ENCODE measurements around the gene HEBP1. TPM values are rescaled to one million over a fixed set of nuclear protein-coding genes. Genes with fewer than 3 reads are reported as not detected.

HEBP1 gene
- total RNA-seq, 1 donor from 2014 or later, result 20.5 TPM

GRCh38 chr12:12990700-12991468 is 9.2 kb downstream of the HEBP1 start:
- peak; percentile 11 to 28 for DNase-seq (ENCODE audit: low read depth in 2 of 2)

DNA sequence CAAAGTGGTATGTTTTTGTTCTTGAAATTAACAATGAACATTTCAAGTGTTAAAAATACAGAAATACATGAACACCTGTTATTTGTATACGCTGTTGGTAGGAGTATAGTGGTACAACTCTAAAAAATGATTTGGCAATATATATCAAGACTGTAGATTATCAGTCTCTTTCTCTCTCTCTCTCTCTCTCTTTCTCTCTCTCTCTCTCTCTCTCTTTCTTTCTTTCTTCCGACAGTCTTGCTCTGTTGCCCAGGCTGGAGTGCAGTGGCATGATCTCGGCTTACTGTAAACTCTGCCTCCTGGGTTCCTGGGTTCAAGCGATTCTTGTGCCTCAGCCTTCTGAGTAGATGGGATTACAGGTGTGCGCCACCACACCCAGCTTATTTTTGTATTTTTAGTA is 12.6 kb downstream of the HEBP1 start:
- DNase-seq (ENCODE audit: low read depth in 2 of 2), result no peak

GRCh38 chr12:12986775-12987331 is 13.2 kb downstream of the HEBP1 start:
- no peak for DNase-seq (ENCODE audit: low read depth in 2 of 2)

GRCh38 chr12:12985817-12986408 is 14.2 kb downstream of the HEBP1 start:
- peak; percentile 43 to 71 for DNase-seq (ENCODE audit: low read depth in 2 of 2)

- DNase-seq (ENCODE audit: low read depth in 2 of 2), result no peak
Observed at GRCh38 chr12:12984149-12984548, 15.9 kb downstream of the HEBP1 start.

DNA sequence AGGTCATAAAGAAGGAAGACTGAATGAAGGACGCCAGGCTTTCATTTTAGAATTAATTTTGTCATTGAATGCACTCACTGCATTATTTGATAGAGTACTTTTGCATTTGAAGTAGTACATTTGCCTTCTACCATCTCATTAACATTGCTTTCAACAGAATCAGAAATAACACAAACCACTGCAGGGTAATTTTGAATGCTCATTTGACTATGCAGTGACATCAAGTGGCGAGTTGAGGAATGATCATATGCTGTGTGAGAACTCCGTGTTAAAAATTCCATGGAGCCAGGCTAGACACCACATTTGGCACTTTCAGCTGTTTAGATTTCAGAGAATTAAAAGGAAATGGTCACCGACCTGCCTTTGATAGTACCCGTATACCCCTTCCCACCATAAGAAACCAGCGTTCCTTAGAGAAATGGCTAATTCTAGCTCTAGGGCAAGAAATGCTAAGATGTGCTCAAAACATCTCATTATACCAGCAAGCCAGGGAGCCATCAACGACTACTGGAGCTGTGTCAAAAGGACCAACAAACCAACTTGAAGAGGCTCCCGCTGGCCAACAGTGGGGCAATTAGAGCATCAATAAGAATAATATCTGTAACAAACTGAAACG is 16.5 kb downstream of the HEBP1 start:
- peak; percentile 73 to 74 for DNase-seq (ENCODE audit: low read depth in 2 of 2)

- no peak for DNase-seq (ENCODE audit: low read depth in 2 of 2)
Observed at GRCh38 chr12:12982331-12982730, 17.7 kb downstream of the HEBP1 start.

GRCh38 chr12:12979731-12980259 is 20.3 kb downstream of the HEBP1 start:
- DNase-seq (ENCODE audit: low read depth in 2 of 2), result peak; percentile 50 to 89

GRCh38 chr12:12979126-12979525 is 20.9 kb downstream of the HEBP1 start:
- peak; percentile 14 to 32 for DNase-seq (ENCODE audit: low read depth in 2 of 2)

- no peak for DNase-seq (ENCODE audit: low read depth in 2 of 2)
Observed at GRCh38 chr12:12977231-12977630, 22.8 kb downstream of the HEBP1 start.

DNA sequence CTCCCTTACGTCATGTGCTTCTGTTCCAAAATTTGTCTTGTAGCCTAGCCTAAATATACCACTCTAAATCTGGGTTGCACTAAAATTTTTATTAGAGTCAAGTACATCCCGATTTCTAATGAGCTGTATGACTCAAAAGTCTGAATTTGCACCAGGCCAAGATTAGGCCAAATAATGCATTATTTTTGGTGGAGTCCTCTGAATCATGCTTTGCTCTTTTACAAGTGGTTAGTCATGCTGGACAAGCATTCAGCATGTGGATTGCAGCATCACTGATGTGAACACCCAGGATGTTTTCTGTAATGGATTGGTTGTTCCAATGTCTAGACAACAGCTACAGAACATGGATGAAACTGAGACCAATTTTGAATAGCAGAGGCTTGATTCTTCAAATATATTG is 23.7 kb downstream of the HEBP1 start:
- DNase-seq (ENCODE audit: low read depth in 2 of 2), result peak in 1 of 2 donors; percentile 36

DNA sequence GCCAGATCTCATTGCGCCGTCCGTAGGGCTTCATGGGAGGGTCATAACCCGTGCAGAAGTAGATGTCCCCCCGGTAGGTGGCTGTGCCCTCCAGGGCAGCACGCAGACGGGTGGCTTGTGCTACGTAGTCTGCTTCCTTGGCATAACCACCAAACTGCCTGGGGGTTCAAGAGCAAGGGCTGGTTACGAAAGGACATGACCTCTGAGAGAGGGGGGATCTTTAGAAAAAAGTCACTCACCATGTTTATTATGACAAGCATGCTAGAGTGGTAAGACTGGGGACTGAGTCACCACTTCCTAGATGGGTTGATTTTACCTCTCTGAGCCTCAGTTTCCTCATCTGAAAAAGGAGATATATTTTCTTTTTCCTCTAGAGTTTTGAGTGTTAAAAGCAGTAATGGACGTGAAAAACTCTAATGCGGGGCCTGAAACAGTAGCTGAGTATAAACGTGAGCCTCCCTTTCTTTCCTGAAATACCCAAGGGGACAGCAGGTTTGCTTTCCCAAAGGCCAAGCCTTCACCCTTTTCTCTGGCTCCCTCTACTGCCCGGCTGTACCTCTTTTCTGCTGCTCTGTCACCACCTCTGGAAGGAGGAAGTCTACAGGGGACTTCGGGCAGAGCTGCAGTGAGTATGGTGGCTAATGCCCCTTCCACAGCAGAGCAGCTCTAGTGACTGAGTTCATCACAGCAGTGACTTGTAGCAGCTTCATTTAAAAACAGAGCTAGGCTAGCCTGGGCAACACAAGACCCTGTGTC is 24.6 kb downstream of the HEBP1 start:
- DNase-seq (ENCODE audit: low read depth in 2 of 2), result peak; percentile 34 to 73

- peak in 1 of 2 donors; percentile 57 for DNase-seq (ENCODE audit: low read depth in 2 of 2)
Observed at GRCh38 chr12:12974211-12974610, 25.9 kb downstream of the HEBP1 start.

DNA sequence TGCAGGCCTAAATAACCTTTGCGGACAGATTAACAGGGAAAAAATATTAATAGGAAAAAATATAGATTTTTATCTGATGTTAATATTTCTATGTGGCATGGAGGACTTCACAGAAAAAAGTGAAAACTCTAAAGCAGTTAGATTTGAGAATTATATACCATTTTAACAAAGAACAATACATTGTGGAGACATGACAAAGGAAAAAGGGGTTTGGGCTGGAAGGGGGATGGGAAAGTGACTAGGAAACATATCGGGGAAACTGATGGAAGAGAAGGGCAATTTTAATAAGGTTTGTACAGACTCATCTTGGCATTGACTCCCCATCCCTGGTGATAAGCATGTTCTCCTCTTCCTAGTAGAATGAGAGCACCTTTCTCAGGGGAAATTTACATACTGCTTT is 27.0 kb downstream of the HEBP1 start:
- no peak for DNase-seq (ENCODE audit: low read depth in 2 of 2)

DNA sequence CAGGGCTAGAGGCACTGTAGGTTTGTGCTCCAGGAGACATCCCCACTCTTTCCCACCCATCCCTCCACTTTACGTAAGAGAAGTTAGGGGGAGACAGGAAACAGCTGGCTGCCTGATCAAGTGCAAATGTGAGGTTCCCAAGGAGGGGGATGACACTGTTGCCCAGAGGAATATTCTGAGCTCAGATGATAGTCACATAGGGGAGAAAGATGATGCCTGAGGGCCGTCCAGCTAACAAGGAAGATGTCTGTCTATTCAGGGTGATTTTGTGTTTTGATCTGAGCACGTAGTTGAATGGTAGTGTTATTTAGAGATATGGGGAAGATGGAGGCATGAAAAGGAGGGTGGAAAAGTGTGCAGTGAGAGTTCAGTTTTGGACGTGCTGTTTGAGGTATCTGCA is 34.2 kb downstream of the HEBP1 start:
- peak in 1 of 2 donors; percentile 11 for DNase-seq (ENCODE audit: low read depth in 2 of 2)

DNA sequence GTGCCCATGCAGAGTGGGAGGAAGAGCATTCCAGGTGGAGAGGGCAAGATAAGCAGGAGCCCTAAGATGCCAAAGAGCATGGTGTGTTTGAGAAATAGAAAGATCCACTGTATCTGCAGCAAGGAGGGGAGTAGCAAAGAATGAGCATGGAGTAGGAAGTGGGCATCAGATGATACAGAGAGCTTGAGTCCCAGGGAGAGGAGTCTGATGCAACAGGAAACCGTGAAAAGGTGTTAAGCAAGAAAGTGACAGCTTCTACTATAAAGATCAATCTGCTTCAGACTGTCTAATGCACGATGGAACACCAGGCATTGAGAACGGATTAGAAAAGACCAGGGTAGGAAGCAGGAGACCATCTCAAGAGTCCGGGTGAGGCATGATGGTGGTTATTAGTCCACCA is 35.8 kb downstream of the HEBP1 start:
- DNase-seq (ENCODE audit: low read depth in 2 of 2), result no peak

DNA sequence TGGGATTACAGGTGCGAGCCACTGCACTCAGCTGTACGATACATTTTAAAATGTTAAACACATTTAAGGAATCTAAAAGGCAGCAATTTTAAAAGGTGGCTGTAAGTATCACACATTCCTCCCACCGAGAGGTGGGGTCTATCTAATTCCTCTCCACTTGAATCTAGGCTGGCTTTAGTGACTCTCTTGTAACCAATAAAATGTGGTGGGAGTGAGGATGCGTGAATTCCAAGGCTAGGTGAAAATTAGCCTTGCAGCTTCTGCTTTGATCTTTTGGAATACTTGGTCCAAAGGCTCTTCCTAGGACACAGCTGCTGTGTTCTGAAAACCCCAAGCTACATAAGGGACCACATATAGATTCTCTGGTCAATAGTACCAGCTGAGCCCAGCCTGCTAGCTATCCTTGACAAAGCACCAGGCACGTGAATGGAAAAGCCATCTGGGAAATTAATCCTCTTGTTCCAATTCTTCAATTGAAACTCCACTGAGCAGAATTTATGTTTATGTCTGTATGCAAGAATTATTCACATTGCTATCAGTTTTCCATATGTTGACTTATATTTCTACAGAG is 39.3 kb downstream of the HEBP1 start:
- no peak for DNase-seq (ENCODE audit: low read depth in 2 of 2)

DNA sequence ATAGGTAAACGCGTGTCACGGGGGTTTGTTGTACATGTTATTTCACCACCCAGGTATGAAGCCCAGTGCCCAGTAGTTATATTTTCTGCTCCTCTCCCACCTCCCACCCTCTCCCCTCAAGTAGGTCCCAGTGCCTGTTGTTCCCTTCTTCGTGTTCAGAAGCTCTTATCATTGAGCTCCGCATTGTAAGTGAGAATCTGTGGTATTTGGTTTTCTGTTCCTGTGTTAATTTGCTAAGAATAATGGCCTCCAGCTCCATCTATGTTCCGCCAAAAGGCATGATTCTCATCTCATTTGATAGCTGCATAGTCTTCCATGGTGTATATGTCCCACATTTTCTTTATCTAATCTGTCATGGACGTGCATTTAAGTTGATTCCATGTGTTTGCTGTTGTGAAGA is 41.2 kb downstream of the HEBP1 start:
- DNase-seq (ENCODE audit: low read depth in 2 of 2), result no peak

GRCh38 chr12:12954878-12955625 is 45.0 kb downstream of the HEBP1 start:
- no peak for DNase-seq (ENCODE audit: low read depth in 2 of 2)

DNA sequence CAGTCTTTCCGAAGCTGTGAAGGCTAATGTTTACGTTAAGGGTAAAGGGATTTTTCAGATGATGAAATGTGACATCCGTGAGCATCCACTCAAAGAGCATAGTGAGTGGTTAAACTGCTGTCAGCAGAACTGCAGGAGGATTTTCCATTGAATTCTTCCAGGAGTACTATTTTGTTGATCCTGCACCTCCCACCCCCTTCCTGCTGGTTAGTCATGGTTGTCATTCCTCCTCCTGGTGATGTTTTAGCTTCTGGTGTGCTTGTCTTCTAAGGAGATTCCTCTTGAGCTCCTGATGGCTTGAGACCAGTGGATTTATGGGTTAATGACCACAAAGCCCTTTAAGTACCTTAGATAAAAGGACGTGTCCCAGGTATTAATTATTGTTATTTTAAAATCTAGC is 45.7 kb downstream of the HEBP1 start:
- DNase-seq (ENCODE audit: low read depth in 2 of 2), result peak in 1 of 2 donors; percentile 11

Measured in dermis microvascular lymphatic vessel endothelial cell (primary cell).